IMR-90 (cell line): Measurements from ENCODE around the gene APBB1IP. TPM values are rescaled to one million over a fixed set of nuclear protein-coding genes. Genes with fewer than 3 reads are reported as not detected.

Experiments used
- ATAC-seq: fragments of 200-7000 bp; cut with Tn5 transposase; 2 replicates; pipeline ENCODE4 v1.9.1; 2020; ENCODE audit warnings: low read depth, mild to moderate bottlenecking, moderate library complexity
- BruUV-seq: library from RNA; stranded (reverse); fragments of 400-500 nt; replicated peaks from 2 replicates; lab custom pipeline; 2021; lab: Mats Ljungman, UMichigan
- CTCF ChIA-PET: fragments of 300-600 bp; formaldehyde crosslinking; extraction: SDS; loops from one replicate; lab custom pipeline; 2021; ENCODE audit warnings: antibody characterized with exemption; lab: Yijun Ruan, JAX
- POLR2A ChIA-PET: fragments of 300-600 bp; sonication (Branson Sonifier 250); formaldehyde crosslinking; loops from one replicate; lab custom pipeline; 2022; ENCODE audit warnings: antibody characterized with exemption; ENCODE audit not compliant: unreplicated experiment; lab: Charles Lee
- DNase-seq: peaks from one replicate; pipeline ENCODE4 v3.0.0; 2013
- H2AFZ ChIP-seq: replicated peaks from 2 replicates; pipeline ENCODE3; 2013; ENCODE audit warnings: low read length, mild to moderate bottlenecking; ENCODE audit not compliant: poor library complexity
- H2AK5ac ChIP-seq: 2 replicates; pipeline ENCODE4 v1.6.1; 2013; ENCODE audit warnings: low read depth, low read length, inconsistent platforms
- H2AK9ac ChIP-seq: replicated peaks from 2 replicates; pipeline ENCODE3; 2013; ENCODE audit warnings: mild to moderate bottlenecking, low read depth, low read length, moderate library complexity; ENCODE audit not compliant: poor library complexity
- H2BK120ac ChIP-seq: 2 replicates; pipeline ENCODE4 v1.6.1; 2013; ENCODE audit warnings: low read depth, low read length, inconsistent platforms
- H2BK15ac ChIP-seq: 3 replicates; pipeline ENCODE4 v1.6.1; 2013; ENCODE audit warnings: low read depth, low read length, inconsistent platforms
- H2BK20ac ChIP-seq: 2 replicates; pipeline ENCODE4 v1.6.1; 2013; ENCODE audit warnings: low read depth, mild to moderate bottlenecking, inconsistent platforms, low read length, moderate library complexity
- H2BK5ac ChIP-seq: 2 replicates; pipeline ENCODE4 v1.6.1; 2013; ENCODE audit warnings: mild to moderate bottlenecking, low read depth, low read length, inconsistent platforms; ENCODE audit not compliant: poor library complexity, severe bottlenecking
- H3K14ac ChIP-seq: replicated peaks from 2 replicates; pipeline ENCODE4 v1.6.1; 2013; ENCODE audit warnings: low read depth, low read length, inconsistent platforms
- H3K18ac ChIP-seq: 2 replicates; pipeline ENCODE4 v1.6.1; 2013; ENCODE audit warnings: low read depth, low read length, control low read depth
- H3K23ac ChIP-seq: 2 replicates; pipeline ENCODE4 v1.6.1; 2013; ENCODE audit warnings: low read depth, low read length, inconsistent platforms
- H3K27ac ChIP-seq: 2 replicates; pipeline ENCODE4 v1.5.1; 2013; ENCODE audit warnings: mild to moderate bottlenecking, control low read depth, low read length; ENCODE audit not compliant: insufficient read depth
- H3K27me3 ChIP-seq: 2 replicates; pipeline ENCODE4 v1.6.1; 2013; ENCODE audit warnings: low read length; ENCODE audit not compliant: control insufficient read depth, insufficient read depth
- H3K36me3 ChIP-seq: 2 replicates; pipeline ENCODE4 v1.6.1; 2013; ENCODE audit warnings: low read length, mixed read lengths; ENCODE audit not compliant: control insufficient read depth, insufficient read depth
- H3K4ac ChIP-seq: 2 replicates; pipeline ENCODE4 v1.6.1; 2013; ENCODE audit warnings: low read depth, low read length, inconsistent platforms
- H3K4me1 ChIP-seq: 2 replicates; pipeline ENCODE4 v1.6.1; 2013; ENCODE audit warnings: low read length, mixed read lengths; ENCODE audit not compliant: control insufficient read depth, insufficient read depth
- H3K4me2 ChIP-seq: 2 replicates; pipeline ENCODE4 v1.6.1; 2013; ENCODE audit warnings: low read depth, mild to moderate bottlenecking, control low read depth, low read length, moderate library complexity
- H3K4me3 ChIP-seq: 2 replicates; pipeline ENCODE4 v1.5.1; 2013; ENCODE audit warnings: low read depth, mild to moderate bottlenecking, control low read depth, low read length, moderate library complexity; ENCODE audit not compliant: insufficient read depth
- H3K56ac ChIP-seq: 2 replicates; pipeline ENCODE4 v1.6.1; 2013; ENCODE audit warnings: low read length, inconsistent platforms; ENCODE audit not compliant: insufficient read depth; ENCODE audit errors: extremely low read depth
- H3K79me1 ChIP-seq, 2 experiments: 2 replicates each; pipeline ENCODE4 v1.6.1; 2013; ENCODE audit warnings: low read length in 2 of 2, inconsistent platforms in 1 of 2, low read depth in 1 of 2
- H3K9ac ChIP-seq: 2 replicates; pipeline ENCODE4 v1.6.1; 2013; ENCODE audit warnings: low read depth, low read length, control low read depth
- H3K9me1 ChIP-seq: 2 replicates; pipeline ENCODE4 v1.6.1; 2013; ENCODE audit warnings: low read length, inconsistent platforms; ENCODE audit not compliant: insufficient read depth
- H3K9me3 ChIP-seq: 2 replicates; pipeline ENCODE4 v1.6.1; 2013; ENCODE audit warnings: low read length; ENCODE audit not compliant: control insufficient read depth, insufficient read depth
- H4K20me1 ChIP-seq: 2 replicates; pipeline ENCODE4 v1.6.1; 2013; ENCODE audit warnings: low read length, inconsistent platforms; ENCODE audit not compliant: insufficient read depth
- H4K5ac ChIP-seq: 2 replicates; pipeline ENCODE4 v1.6.1; 2013; ENCODE audit warnings: mild to moderate bottlenecking, low read depth, low read length, control low read depth
- H4K8ac ChIP-seq, 2 experiments: 2 replicates each; pipeline ENCODE4 v1.6.1; 2013; ENCODE audit warnings: low read depth in 2 of 2, low read length in 2 of 2, control low read depth in 1 of 2, inconsistent platforms in 1 of 2
- H4K91ac ChIP-seq: 2 replicates; pipeline ENCODE4 v1.6.1; 2013; ENCODE audit warnings: low read depth, low read length, inconsistent platforms; ENCODE audit not compliant: insufficient read depth
- FOS ChIP-seq: fragments of 150-350 bp; IDR thresholded peaks from 2 replicates; pipeline ENCODE4 v1.6.1; 2016; ENCODE audit warnings: low read depth, low read length
- MAFK ChIP-seq: IDR thresholded peaks from 2 replicates; pipeline ENCODE4 v1.6.1; 2012; ENCODE audit warnings: low read depth, low read length, improper control_type of control experiment
- MAZ ChIP-seq: IDR thresholded peaks from 2 replicates; pipeline ENCODE4 v1.6.1; 2012; ENCODE audit warnings: low read depth, mild to moderate bottlenecking, low read length, improper control_type of control experiment, moderate library complexity, borderline replicate concordance
- MXI1 ChIP-seq: IDR thresholded peaks from 2 replicates; pipeline ENCODE4 v1.6.1; 2012; ENCODE audit warnings: low read depth, mild to moderate bottlenecking, low read length, moderate library complexity, borderline replicate concordance
- NFE2L2 ChIP-seq: fragments of 150-350 bp; IDR thresholded peaks from 2 replicates; pipeline ENCODE4 v1.6.1; 2016; ENCODE audit warnings: low read depth, mild to moderate bottlenecking, low read length
- RCOR1 ChIP-seq: IDR thresholded peaks from 2 replicates; pipeline ENCODE4 v1.6.1; 2012; ENCODE audit warnings: mild to moderate bottlenecking, low read length, improper control_type of control experiment; ENCODE audit not compliant: insufficient replicate concordance
- RFX5 ChIP-seq: IDR thresholded peaks from 2 replicates; pipeline ENCODE4 v1.8.0; 2012; ENCODE audit warnings: low read depth, mild to moderate bottlenecking, low read length, moderate library complexity
- SMC3 ChIP-seq: fragments of 150-350 bp; IDR thresholded peaks from 2 replicates; pipeline ENCODE4 v1.6.1; 2016; ENCODE audit warnings: low read depth, mild to moderate bottlenecking, antibody characterized with exemption, low read length, moderate library complexity
- USF2 ChIP-seq: fragments of 150-350 bp; IDR thresholded peaks from 2 replicates; pipeline ENCODE4 v1.6.1; 2017; ENCODE audit warnings: mild to moderate bottlenecking, antibody characterized with exemption, low read length, low read depth
- dilution Hi-C: fragments of 300-500 bp; cut with HindIII; formaldehyde crosslinking; loops from one replicate; pipeline ENCODE4 v1.14.3; 2018; ENCODE audit warnings: low sequenced_read_pairs; ENCODE audit not compliant: unreplicated experiment
- in situ Hi-C: fragments of 300-500 bp; cut with MboI; formaldehyde crosslinking; loops from 3 replicates; pipeline ENCODE4 v1.14.3; 2019; ENCODE audit warnings: low sequenced_read_pairs, inconsistent platforms, mixed read lengths
- intact Hi-C: fragments of 100-400 bp; cut with micrococcal nuclease; formaldehyde crosslinking; loops from 2 replicates; pipeline ENCODE4 v1.10.0; 2022
- polyA plus RNA-seq, 3 experiments: library from polyadenylated mRNA; depleted of rRNA; stranded (reverse); fragments of >200 nt; gene quantifications; 2 replicates each; pipeline ENCODE4 v1.2.3, GENCODE V29; 2012; ENCODE audit warnings: low replicate concordance in 1 of 3
- total RNA-seq: library from RNA; depleted of rRNA; stranded (reverse); fragments of >200 nt; gene quantifications from 2 replicates; pipeline ENCODE4 v1.2.3, GENCODE V29; 2012

APBB1IP gene
- total and polyA plus RNA-seq, 2 of the 4 experiments (the other 2 are of a cell fraction), result not detected

- Histone ChIP-seq H3K27ac (no peak overlapping the region), H3K9me1 (no peaks in the 10 kb centered on the region), H3K27me3 (no peaks in the 10 kb centered on the region), H4K91ac (no peak overlapping the region), H3K9me3 (peaks cover 11% of the 10 kb centered on the region; the same call in 1 of the 2 replicates), H2AFZ (no peak overlapping the region), H2BK120ac (no peak overlapping the region), H2BK20ac (no peak overlapping the region), H3K9ac (no peak overlapping the region), H4K8ac (no peak overlapping the region), H3K36me3 (no peaks in the 10 kb centered on the region), H3K4me1 (no peaks in the 10 kb centered on the region), H2BK15ac (no peak overlapping the region), H2BK5ac (no peak overlapping the region), H4K20me1 (no peaks in the 10 kb centered on the region), H3K4ac (no peak overlapping the region), H3K18ac (no peak overlapping the region), H3K4me2 (no peak overlapping the region), H3K23ac (no peak overlapping the region), H3K4me3 (no peak overlapping the region), H2AK9ac (no peak overlapping the region), H4K5ac (no peak overlapping the region), H3K79me1 (no peaks in the 10 kb centered on the region), H2AK5ac (no peak overlapping the region), H3K56ac (no peak overlapping the region), H3K14ac (no peak overlapping the region)
- intact Hi-C loops (no loop called here), in situ Hi-C loops (no loop called here), dilution Hi-C loops (no loop called here)
- DNase-seq, result no peak
- ChIA-PET CTCF (no interaction called here), POLR2A (no interaction called here)
- TF ChIP-seq USF2 (no peak), MXI1 (no peak), RCOR1 (no peak), MAFK (no peak), NFE2L2 (no peak), MAZ (no peak), SMC3 (no peak), FOS (no peak), RFX5 (no peak)
- ATAC-seq, result no peak
- BruUV-seq, result no TSS peak
These were observed 61.3 kb downstream of the APBB1IP start for GRCh38 chr10:26499426-26499825.
